Prostate gland (tissue), 2 donors: ENCODE measurements around the gene CT45A1.

Experiments
- POLR2A ChIP-seq: fragments of 450-650 bp; IDR thresholded peaks from one replicate; pipeline ENCODE4 v1.6.1; 2016; ENCODE audit warnings: antibody characterized with exemption, mild to moderate bottlenecking
- POLR2AphosphoS5 ChIP-seq: sonication (generic); formaldehyde crosslinking; IDR thresholded peaks from one replicate; pipeline ENCODE4 v1.6.1; 2017; ENCODE audit warnings: antibody characterized with exemption
- TF ChIP-seq, protein P1 (sequence below), 4 experiments: fragments of 200-600 bp in 2 of 4; fragments of 450-650 bp in 2 of 4; sonication (generic) in 2 of 4; IDR thresholded peaks; 1 replicate in 3 of 4; 2 replicates in 1 of 4; pipeline ENCODE4 v1.5.1; 2016 to 2019; ENCODE audit warnings: antibody characterized with exemption in 4 of 4, mild to moderate bottlenecking in 2 of 4, moderate library complexity in 2 of 4

DNA sequence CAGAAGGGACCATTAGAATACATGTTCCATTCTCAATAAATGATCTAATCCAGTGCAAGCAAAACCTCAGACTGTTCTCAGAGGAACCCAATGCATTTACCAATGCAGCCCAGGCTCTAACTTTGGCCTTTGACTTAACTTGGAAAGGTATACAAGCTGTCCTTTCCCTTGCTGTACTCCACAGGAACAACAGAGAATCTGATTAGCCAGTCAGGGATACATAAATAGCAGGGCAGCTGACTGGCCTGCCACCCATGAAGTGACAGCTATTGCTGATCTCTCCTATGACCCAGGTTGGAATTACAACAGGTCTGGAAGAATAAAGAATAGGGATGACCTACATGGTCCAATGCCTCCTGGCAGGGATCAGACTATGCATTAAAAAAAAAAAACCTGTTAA, 14.5 kb upstream of the CT45A1 start:
- TF ChIP-seq, protein P1, sequence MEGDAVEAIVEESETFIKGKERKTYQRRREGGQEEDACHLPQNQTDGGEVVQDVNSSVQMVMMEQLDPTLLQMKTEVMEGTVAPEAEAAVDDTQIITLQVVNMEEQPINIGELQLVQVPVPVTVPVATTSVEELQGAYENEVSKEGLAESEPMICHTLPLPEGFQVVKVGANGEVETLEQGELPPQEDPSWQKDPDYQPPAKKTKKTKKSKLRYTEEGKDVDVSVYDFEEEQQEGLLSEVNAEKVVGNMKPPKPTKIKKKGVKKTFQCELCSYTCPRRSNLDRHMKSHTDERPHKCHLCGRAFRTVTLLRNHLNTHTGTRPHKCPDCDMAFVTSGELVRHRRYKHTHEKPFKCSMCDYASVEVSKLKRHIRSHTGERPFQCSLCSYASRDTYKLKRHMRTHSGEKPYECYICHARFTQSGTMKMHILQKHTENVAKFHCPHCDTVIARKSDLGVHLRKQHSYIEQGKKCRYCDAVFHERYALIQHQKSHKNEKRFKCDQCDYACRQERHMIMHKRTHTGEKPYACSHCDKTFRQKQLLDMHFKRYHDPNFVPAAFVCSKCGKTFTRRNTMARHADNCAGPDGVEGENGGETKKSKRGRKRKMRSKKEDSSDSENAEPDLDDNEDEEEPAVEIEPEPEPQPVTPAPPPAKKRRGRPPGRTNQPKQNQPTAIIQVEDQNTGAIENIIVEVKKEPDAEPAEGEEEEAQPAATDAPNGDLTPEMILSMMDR (IDR thresholded peaks at IDR 0.05), result no peak
- TF ChIP-seq POLR2AphosphoS5 (no peak), POLR2A (no peak)
